Esophagus squamous epithelium (tissue), 4 donors: ENCODE data around the gene HARBI1.

ENCODE experiments used
- CTCF ChIP-seq, 6 experiments: fragments of 450-650 bp in 4 of 6; fragments of 200-600 bp in 2 of 6; sonication (generic) in 2 of 6; IDR thresholded peaks; one replicate each; pipeline ENCODE4 v1.5.1; 2016 to 2019; ENCODE audit warnings: antibody characterized with exemption in 6 of 6, mild to moderate bottlenecking in 4 of 6, moderate library complexity in 4 of 6
- POLR2A ChIP-seq, 4 donors: fragments of 450-650 bp; IDR thresholded peaks; one replicate each; pipeline ENCODE4 v1.6.1; 2017; ENCODE audit warnings: antibody characterized with exemption in 4 of 4, mild to moderate bottlenecking in 4 of 4, moderate library complexity in 3 of 4

DNA sequence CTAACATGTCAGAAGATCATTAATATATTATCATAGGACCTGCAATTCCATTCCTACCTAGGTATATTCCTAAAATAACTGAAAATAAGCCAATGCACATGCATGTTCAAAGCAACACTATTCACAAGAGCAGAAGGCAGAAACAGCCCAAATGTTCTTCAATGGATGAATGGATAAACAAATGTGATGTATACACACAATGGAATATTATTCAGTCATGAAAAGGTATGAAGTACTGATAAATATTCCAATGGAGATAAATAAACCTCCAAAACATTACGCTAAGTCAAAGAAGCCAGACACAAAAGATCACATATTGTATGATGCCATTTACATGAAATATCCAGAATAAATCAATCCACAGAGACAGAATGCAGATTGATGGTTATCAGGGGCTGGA lies 40.0 kb downstream of the HARBI1 start:
- TF ChIP-seq CTCF (IDR thresholded peaks at IDR 0.05) = no peak
- TF ChIP-seq POLR2A (IDR thresholded peaks at IDR 0.05) = no peak
